A549 (cell line): ENCODE measurements around the gene LUZP4.

Experiments used
- CHD2 ChIP-seq: fragments of 150-350 bp; IDR thresholded peaks from 2 replicates; pipeline ENCODE4 v1.6.1; 2014; ENCODE audit warnings: low read length; ENCODE audit not compliant: partially characterized antibody
- MAX ChIP-seq: IDR thresholded peaks from 2 replicates; pipeline ENCODE4 v1.6.1; 2012
- RCOR1 ChIP-seq: fragments of 150-350 bp; IDR thresholded peaks from 2 replicates; pipeline ENCODE4 v1.6.1; 2014; ENCODE audit warnings: antibody characterized with exemption, low read length, low read depth
- TF ChIP-seq, protein P1 (sequence below): fragments of >200 bp; sonication (Bioruptor Twin); formaldehyde crosslinking; IDR thresholded peaks from 3 replicates; pipeline ENCODE4 v1.5.1; 2016
- TF ChIP-seq, protein P2 (sequence below): IDR thresholded peaks from 2 replicates; pipeline ENCODE4 v1.6.1; 2012

GRCh38 chrX:115345615-115346014, 56.1 kb downstream of the LUZP4 start:
- no peak for TF ChIP-seq CHD2
- TF ChIP-seq, protein P1, sequence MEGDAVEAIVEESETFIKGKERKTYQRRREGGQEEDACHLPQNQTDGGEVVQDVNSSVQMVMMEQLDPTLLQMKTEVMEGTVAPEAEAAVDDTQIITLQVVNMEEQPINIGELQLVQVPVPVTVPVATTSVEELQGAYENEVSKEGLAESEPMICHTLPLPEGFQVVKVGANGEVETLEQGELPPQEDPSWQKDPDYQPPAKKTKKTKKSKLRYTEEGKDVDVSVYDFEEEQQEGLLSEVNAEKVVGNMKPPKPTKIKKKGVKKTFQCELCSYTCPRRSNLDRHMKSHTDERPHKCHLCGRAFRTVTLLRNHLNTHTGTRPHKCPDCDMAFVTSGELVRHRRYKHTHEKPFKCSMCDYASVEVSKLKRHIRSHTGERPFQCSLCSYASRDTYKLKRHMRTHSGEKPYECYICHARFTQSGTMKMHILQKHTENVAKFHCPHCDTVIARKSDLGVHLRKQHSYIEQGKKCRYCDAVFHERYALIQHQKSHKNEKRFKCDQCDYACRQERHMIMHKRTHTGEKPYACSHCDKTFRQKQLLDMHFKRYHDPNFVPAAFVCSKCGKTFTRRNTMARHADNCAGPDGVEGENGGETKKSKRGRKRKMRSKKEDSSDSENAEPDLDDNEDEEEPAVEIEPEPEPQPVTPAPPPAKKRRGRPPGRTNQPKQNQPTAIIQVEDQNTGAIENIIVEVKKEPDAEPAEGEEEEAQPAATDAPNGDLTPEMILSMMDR: no peak
- TF ChIP-seq RCOR1: no peak
- TF ChIP-seq, protein P2, sequence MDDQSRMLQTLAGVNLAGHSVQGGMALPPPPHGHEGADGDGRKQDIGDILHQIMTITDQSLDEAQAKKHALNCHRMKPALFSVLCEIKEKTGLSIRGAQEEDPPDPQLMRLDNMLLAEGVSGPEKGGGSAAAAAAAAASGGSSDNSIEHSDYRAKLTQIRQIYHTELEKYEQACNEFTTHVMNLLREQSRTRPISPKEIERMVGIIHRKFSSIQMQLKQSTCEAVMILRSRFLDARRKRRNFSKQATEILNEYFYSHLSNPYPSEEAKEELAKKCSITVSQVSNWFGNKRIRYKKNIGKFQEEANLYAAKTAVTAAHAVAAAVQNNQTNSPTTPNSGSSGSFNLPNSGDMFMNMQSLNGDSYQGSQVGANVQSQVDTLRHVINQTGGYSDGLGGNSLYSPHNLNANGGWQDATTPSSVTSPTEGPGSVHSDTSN: no peak
- no peak for TF ChIP-seq MAX
